ENCODE measurements around the gene OXSR1.
"Not testable (repeated sequence)": the region's sequence is repeated elsewhere in the genome, so short reads cannot be mapped to it uniquely, and the experiment has no call there.

- TF ChIP-seq CTCF (IDR thresholded peaks at IDR 0.05 in 4 of 5, conservative IDR thresholded peaks at IDR 0.05 in 1 of 5); POLR2A (IDR thresholded peaks at IDR 0.05): not testable (repeated sequence)
Observed at GRCh38 chr3:38202931-38203330, 37.6 kb downstream of the OXSR1 start.
